ENCODE measurements around the gene LEPROT. TPM values are rescaled to one million over a fixed set of nuclear protein-coding genes. Genes with fewer than 3 reads are reported as not detected.
A peak's percentile ranks its signal among the peaks of the same experiment; 100 is the strongest.

LEPROT gene
- total RNA-seq, 1 experiment from 2014 or later, result 25.7 TPM

DNA sequence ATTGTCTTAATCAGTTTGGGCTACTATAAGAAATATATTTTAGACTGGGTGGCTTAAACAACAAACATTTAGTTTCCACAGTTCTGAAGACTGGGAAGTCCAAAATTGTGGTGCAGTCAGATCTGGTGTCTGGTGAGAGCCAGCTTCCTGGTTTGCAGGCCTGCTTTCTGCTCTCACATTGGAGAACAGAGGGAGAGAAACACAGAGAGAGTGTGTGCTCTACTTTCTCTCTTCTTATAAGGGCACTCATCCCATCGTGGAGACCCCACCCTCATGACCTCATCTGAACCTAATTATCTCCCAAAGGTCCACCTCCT, 4.1 kb downstream of the LEPROT start (continued):
- TF ChIP-seq, protein P1, sequence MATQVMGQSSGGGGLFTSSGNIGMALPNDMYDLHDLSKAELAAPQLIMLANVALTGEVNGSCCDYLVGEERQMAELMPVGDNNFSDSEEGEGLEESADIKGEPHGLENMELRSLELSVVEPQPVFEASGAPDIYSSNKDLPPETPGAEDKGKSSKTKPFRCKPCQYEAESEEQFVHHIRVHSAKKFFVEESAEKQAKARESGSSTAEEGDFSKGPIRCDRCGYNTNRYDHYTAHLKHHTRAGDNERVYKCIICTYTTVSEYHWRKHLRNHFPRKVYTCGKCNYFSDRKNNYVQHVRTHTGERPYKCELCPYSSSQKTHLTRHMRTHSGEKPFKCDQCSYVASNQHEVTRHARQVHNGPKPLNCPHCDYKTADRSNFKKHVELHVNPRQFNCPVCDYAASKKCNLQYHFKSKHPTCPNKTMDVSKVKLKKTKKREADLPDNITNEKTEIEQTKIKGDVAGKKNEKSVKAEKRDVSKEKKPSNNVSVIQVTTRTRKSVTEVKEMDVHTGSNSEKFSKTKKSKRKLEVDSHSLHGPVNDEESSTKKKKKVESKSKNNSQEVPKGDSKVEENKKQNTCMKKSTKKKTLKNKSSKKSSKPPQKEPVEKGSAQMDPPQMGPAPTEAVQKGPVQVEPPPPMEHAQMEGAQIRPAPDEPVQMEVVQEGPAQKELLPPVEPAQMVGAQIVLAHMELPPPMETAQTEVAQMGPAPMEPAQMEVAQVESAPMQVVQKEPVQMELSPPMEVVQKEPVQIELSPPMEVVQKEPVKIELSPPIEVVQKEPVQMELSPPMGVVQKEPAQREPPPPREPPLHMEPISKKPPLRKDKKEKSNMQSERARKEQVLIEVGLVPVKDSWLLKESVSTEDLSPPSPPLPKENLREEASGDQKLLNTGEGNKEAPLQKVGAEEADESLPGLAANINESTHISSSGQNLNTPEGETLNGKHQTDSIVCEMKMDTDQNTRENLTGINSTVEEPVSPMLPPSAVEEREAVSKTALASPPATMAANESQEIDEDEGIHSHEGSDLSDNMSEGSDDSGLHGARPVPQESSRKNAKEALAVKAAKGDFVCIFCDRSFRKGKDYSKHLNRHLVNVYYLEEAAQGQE (IDR thresholded peaks at IDR 0.05; ENCODE audit: low read depth), result no peak
- no peak for TF ChIP-seq ZFX (IDR thresholded peaks at IDR 0.05)

DNA sequence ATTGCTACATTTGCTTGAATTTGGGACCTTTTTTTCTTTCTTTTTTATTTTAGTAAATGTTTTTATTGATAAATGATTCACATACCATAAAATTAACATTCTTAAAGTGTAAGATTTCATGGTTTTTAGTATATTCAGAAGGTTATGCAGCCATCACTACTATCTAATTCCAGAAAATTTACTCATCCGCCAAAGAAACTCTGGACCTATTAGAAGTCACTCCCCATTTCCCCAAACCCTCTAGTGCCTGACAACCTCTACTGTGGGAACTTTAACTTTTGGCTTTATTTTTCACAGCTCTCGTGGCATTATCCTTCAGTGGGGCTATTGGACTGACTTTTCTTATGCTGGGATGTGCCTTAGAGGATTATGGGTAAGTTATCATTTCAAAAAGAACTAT, 4.5 kb downstream of the LEPROT start:
- no peaks in the 10 kb centered on the region for H3K9me3 ChIP-seq (ENCODE audit: control insufficient read depth in 1 of 2, insufficient read depth in 1 of 2, low read depth in 1 of 2, low read length in 2 of 2)
- DNase-seq (ENCODE audit: low read depth, low spot score) (no peak), ATAC-seq (no peak)
- peak overlapping the region; percentile 87 for H3K4me2 ChIP-seq (ENCODE audit: low read length)
- H3K4me3 ChIP-seq (replicated peaks in 1 of 2; ENCODE audit: low read depth in 1 of 2, low read length in 2 of 2), result peak overlapping the region in 1 of 2 experiments; percentile 4; a peak in 1 of 4 replicates
- peak overlapping the region; percentile 36; the same call in 1 of the 2 replicates for H3K27ac ChIP-seq (ENCODE audit: low read depth, low read length)
- ChIA-PET RAD21 (ENCODE audit: low non-redundant PET in 1 of 2, low total read pairs in 2 of 2, uncharacterized antibody in 2 of 2, unreplicated experiment in 2 of 2) (no interaction called here), CTCF (no interaction called here), POLR2A (no interaction called here)
- H4K20me1 ChIP-seq (ENCODE audit: insufficient read depth), result no peaks in the 10 kb centered on the region
- no peaks in the 10 kb centered on the region for H3K9me2 ChIP-seq (ENCODE audit: insufficient read depth)
- intact Hi-C loops (cut with micrococcal nuclease), result loop anchor here (10.0 kb wide), 3 partner anchors 190 to 820 kb away; no protein-coding TSS in a partner anchor
- peaks cover 0 to 3% of the 10 kb centered on the region in 2 experiments; a peak in 1 of 4 replicates for H3K36me3 ChIP-seq (ENCODE audit: control insufficient read depth in 1 of 2, insufficient read depth in 2 of 2, low read length in 2 of 2)
- BruUV-seq (replicated peaks), result no TSS peak
- H2AFZ ChIP-seq (ENCODE audit: low read depth, low read length, poor library complexity, severe bottlenecking), result no peak overlapping the region
- no peaks in the 10 kb centered on the region for H3K27me3 ChIP-seq (ENCODE audit: insufficient read depth, low read length)
- H3K9ac ChIP-seq (ENCODE audit: low read length), result peak overlapping the region; percentile 29
- TF ChIP-seq, protein P2, sequence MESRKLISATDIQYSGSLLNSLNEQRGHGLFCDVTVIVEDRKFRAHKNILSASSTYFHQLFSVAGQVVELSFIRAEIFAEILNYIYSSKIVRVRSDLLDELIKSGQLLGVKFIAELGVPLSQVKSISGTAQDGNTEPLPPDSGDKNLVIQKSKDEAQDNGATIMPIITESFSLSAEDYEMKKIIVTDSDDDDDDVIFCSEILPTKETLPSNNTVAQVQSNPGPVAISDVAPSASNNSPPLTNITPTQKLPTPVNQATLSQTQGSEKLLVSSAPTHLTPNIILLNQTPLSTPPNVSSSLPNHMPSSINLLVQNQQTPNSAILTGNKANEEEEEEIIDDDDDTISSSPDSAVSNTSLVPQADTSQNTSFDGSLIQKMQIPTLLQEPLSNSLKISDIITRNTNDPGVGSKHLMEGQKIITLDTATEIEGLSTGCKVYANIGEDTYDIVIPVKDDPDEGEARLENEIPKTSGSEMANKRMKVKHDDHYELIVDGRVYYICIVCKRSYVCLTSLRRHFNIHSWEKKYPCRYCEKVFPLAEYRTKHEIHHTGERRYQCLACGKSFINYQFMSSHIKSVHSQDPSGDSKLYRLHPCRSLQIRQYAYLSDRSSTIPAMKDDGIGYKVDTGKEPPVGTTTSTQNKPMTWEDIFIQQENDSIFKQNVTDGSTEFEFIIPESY (IDR thresholded peaks at IDR 0.05; ENCODE audit: extremely low read depth, insufficient replicate concordance, low read length), result no peak
- no peak for TF ChIP-seq CBX3 (IDR thresholded peaks at IDR 0.05; ENCODE audit: low read depth)
- TF ChIP-seq POLR2A (IDR thresholded peaks at IDR 0.05; ENCODE audit: borderline replicate concordance, extremely low read depth, insufficient read depth, insufficient read length), result no peak
- TF ChIP-seq SIN3A (IDR thresholded peaks at IDR 0.05; ENCODE audit: low read depth), result no peak
- TF ChIP-seq YY1 (IDR thresholded peaks at IDR 0.05; ENCODE audit: extremely low read depth, insufficient replicate concordance, low read depth, low read length), result no peak
- peaks cover 44% of the 10 kb centered on the region for H3K79me2 ChIP-seq (ENCODE audit: insufficient read depth, low read length)
- H3K4me1 ChIP-seq (ENCODE audit: control insufficient read depth in 1 of 2, insufficient read depth in 2 of 2, low read length in 2 of 2), result peaks cover 26 to 62% of the 10 kb centered on the region in 2 experiments
